Gastroesophageal sphincter (tissue), 3 donors: Measurements from ENCODE around the gene NRIP2.

Experiments used
- CTCF ChIP-seq, 4 experiments: fragments of 200-600 bp in 2 of 4; fragments of 450-650 bp in 2 of 4; sonication (generic) in 1 of 4; IDR thresholded peaks; one replicate each; pipeline ENCODE4 v1.5.1; 2017 to 2019; ENCODE audit warnings: antibody characterized with exemption in 4 of 4, mild to moderate bottlenecking in 2 of 4, moderate library complexity in 2 of 4
- EP300 ChIP-seq: sonication (generic); formaldehyde crosslinking; IDR thresholded peaks from one replicate; pipeline ENCODE4 v1.6.1; 2017; ENCODE audit warnings: antibody characterized with exemption, mild to moderate bottlenecking
- POLR2A ChIP-seq, 2 donors: fragments of 450-650 bp; IDR thresholded peaks; one replicate each; pipeline ENCODE4 v1.6.1; 2017; ENCODE audit warnings: antibody characterized with exemption in 2 of 2, mild to moderate bottlenecking in 2 of 2, moderate library complexity in 1 of 2
- POLR2AphosphoS5 ChIP-seq: sonication (generic); formaldehyde crosslinking; IDR thresholded peaks from one replicate; pipeline ENCODE4 v1.6.1; 2017; ENCODE audit warnings: antibody characterized with exemption

- TF ChIP-seq POLR2A (IDR thresholded peaks at IDR 0.05) (no peak), CTCF (IDR thresholded peaks at IDR 0.05) (no peak), POLR2AphosphoS5 (no peak), EP300 (no peak)
Measured at GRCh38 chr12:2876431-2877046, 41.7 kb upstream of the NRIP2 start.
